Measurements from ENCODE around the gene ECE1. TPM values are rescaled to one million over a fixed set of nuclear protein-coding genes. Genes with fewer than 3 reads are reported as not detected.
A peak's percentile ranks its signal among the peaks of the same experiment; 100 is the strongest.

The ECE1 gene
- total and polyA plus RNA-seq, 9 of the 15 experiments (the other 6 are each of a cell fraction or from before 2014, with no cell fraction given) = 0.56 to 34.8 (median 11.0) TPM

DNA sequence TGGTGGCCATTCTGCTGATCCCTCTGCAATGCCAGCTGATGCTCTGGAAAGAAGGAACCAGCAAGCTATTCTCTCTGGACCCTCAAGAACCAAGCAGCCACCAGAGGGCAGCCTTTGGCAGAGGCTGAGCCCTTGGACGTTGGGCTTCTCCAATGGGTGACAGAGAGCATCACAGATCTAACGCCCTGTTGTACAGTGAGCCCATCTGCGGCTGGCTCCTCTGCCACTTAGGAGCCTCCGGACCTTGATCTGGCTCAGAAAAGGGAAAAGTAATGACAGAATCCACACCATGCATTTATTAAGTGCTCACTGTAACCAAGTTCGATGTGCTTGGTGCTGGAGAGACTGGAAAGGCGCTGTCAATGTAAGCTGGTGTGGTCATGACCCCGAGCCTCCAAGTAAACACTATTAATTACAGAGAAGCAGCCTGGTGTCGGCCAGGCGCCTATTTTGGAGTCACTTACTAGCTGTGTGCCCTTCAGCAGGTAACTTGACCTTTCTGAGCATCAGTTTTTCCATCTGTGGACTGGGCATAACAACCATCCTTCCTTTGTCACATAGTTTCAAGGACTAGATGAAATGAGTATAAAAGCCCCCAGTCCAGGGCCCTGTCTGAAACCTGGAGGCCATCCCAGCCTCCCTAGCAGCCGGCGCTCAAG, 34.9 kb downstream of the ECE1 start (continued):
- TF ChIP-seq HDAC1 (IDR thresholded peaks at IDR 0.05) (no peak), BCOR (IDR thresholded peaks at IDR 0.05) (0 out of 2 replicates have a peak, but pooled peaks have one; percentile 61), ATF3 (IDR thresholded peaks at IDR 0.05) (no peak), ATF3 (CRISPR knock-in tag; conservative IDR thresholded peaks at IDR 0.05) (peak; percentile 61; the same call in 1 of the 2 replicates), NR0B1 (IDR thresholded peaks at IDR 0.05; ENCODE audit: partially characterized antibody) (no peak), HEY1 (CRISPR knock-in tag; IDR thresholded peaks at IDR 0.05; ENCODE audit: borderline replicate concordance) (no peak), DACH1 (IDR thresholded peaks at IDR 0.05; ENCODE audit: partially characterized antibody) (peak; percentile 20), YBX1 (IDR thresholded peaks at IDR 0.05) (no peak), ATF7 (IDR thresholded peaks at IDR 0.05) (no peak), REST (IDR thresholded peaks at IDR 0.05; ENCODE audit: borderline replicate concordance) (peak; percentile 94), REST (CRISPR knock-in tag; IDR thresholded peaks at IDR 0.05; ENCODE audit: low read depth) (no peak), ETV5 (CRISPR knock-in tag; IDR thresholded peaks at IDR 0.05; ENCODE audit: low read depth) (no peak), MTF1 (CRISPR knock-in tag; IDR thresholded peaks at IDR 0.05; ENCODE audit: borderline replicate concordance) (no peak), ZNF347 (CRISPR knock-in tag; IDR thresholded peaks at IDR 0.05; ENCODE audit: low read depth) (no peak), ZSCAN29 (IDR thresholded peaks at IDR 0.05) (no peak), DDX20 (tag; IDR thresholded peaks at IDR 0.05; ENCODE audit: low read depth) (no peak)
